HG03060 (cell line): ENCODE measurements around the gene ITPK1.

Experiments
- ATAC-seq: cut with Tn5 transposase; IDR thresholded peaks from one replicate; pipeline ENCODE4 v1.9.1; 2021; ENCODE audit warnings: low read depth, moderate number of reproducible peaks; ENCODE audit not compliant: unreplicated experiment

ITPK1 gene

DNA sequence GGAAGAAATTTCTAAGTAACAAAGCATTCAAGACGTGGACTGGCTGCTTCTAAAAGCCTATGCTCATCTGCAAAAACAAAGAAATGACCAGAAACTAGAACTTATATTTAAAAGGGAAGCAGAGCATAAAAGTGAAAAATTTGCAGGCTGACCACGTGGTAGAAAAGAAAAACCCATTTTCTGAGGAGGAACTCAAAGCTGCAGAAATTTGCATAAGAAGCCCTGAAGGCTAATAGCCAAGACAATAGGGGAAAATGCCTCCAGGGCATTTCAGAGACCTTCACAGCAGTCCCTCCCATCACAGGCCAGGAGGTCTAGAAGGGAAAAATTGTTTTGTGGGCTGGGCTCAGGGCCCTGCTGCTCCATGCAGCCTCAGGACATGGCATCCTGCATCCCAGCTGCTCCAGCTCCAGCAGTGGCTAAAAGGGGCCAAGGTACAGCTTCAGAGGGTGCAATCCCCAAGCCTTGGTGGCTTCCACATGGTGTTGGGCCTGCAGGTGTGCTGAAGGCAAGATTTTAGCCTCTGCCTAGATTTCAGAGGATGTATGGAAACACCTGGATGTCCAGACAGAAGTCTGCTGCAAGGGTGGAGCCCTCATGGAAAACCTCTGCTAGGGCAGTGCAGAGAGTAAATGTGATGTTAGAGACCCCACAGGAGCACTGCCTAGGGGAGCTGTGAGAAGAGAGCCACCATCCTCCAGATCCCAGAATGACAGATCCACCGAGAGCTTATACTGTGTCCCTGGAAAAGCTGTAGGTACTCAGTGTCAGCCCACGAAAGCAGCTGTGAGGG is 137.3 kb downstream of the ITPK1 start:
- no peak for ATAC-seq

DNA sequence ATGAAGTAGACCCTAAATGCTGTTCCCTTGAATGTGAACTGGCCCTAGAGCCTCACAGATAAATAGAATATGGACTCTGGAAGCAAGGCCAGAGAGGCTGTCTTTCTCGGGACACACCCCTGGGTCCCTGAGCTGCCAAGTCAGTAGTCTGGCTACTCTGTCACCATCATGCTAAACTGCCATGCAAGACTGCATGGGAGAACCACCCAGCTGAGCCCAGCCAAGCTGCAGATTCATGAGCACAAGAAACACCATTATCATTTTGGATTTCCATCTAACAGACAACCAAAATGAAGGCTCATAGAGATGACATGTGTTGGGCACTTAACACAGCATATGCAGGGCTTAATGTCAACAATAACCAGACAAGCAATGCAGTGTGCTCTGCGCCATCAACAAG is 139.5 kb downstream of the ITPK1 start:
- ATAC-seq: no peak

DNA sequence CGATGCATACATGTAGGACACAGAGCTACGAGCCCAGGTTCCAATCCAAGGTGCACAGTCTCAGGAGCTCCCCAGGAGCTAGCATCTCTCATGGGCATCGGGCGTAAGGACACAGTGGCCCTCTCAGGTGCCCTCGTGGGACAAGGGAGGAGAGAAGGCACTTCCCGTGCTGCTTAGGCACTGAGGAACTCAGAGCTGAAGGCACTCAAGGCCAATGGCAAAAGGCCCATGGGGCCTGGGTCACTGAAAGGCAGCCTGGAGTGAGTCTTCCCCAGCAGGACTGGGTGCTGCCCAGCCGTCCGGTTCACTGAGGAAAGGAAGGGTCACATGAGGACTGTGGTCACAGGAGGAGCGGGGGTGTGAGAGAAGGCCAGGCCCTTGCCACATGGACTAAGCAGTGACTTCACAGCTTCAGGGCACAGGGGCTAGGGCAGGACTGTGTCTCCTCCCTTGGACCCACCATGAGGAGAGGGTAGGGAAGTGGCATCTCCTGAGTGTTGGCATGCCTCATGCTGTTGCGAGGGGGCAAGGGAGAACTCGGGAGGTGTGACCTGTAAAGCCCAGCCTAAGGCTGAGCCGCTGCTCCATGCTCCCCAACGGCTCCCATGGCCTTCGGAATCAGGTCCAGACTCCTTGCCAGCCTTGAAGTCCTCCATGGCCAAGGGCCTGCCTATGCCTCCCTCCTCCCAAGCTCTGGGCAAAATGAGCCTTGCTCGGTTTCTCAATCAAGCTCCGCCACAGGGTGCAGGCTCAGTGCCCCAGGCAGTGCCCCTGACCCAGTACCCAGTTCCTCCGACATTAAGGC is 141.0 kb downstream of the ITPK1 start:
- ATAC-seq: no peak

DNA sequence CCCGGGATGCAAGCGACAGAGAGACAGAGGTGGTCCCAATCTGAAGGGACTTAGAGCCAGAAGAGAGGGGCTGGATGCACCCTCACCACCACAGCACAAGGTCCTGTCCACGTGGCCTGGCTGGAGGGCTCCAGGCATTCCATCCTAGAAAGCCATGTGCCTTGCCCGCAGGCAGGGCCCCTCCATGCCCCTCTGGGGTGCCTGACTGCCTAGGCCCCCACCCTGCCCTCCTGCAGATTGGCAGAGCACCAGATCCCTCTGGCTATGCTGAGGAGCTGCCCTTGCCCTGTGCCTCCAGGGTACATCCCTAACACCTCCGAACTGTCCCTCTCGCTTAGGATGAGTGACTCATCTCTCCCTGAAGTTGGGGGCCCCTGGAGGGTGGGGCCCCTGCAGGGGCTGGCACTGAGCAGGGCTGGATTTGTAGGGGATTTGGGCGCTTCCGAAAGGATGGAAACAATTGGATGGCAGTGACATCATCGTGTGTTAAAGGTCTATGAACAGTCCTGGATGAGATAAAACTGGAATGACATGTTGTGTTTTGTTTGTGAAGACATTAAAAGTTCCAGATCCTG is 141.8 kb downstream of the ITPK1 start:
- ATAC-seq: no peak

DNA sequence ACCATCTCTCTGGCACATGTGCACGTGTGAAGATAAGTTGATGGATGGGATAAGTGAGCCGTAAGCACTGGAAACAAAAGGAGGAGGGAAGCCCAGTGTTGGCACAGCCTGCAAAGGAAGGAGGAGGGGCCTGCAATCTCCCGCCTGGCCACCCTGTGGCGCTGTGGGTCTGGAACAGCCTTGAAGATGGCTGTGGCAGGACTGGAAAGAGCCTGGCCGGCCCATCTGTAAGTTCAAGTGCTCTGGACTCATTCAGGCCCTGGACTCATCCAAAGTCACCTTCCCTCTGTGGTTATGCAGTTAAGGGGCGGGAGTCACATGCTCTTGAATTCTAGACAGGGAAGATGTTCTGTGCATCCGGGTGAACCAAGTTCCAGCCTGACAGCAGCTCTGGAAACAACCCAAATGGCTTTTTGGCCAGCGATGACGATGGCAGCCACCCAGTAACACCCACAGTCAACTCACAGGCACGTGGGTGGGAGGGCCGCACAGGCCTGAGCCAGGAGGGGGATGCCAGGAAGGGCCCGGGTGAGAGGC is 142.4 kb downstream of the ITPK1 start:
- ATAC-seq: no peak

DNA sequence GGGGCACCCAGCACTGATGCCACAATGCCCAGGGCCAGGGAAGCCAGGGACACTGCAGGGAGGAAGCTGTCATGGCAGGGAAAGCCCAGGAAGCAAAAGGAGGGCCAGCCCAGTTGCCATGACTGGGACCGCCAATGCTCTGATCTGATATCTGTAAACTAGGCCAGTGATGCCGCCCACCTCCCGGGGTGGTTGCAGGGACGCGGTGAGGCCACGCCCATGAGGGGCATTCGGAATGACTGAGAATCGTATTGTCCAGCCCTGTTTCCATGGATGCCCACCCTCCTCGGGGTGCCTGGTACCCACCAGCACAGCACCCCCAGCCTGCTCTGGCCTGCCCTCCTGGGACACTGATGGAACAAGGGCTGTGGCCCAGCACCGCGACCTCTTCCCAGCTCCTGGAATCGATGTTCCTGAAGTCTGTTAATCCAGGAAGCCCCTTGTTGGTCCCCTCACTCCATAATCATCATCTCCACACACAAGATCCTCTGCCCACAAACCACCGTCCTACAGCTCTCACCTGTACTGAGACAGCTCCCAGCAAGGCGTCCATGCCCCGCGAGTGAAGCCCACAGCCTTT is 144.0 kb downstream of the ITPK1 start:
- ATAC-seq: no peak

DNA sequence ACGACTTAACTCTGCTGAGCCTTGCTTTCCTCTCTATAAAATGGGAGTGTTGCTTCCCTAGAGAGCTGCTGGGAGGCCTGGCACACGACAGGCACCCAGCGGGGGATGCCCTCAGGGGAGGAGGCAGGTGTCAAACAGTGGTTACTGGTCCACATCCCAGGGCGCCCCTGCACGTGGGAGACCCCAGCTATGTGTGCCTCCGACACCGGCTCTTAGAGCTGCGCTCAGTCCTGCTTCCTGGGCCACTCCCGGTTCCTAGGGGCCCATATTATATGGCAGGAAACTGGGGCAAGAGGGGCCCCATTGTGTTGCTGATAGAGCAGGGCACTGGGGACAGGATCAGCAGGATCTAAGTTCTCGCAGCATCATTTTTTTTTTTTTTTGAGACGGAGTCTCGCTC is 145.5 kb downstream of the ITPK1 start:
- no peak for ATAC-seq

DNA sequence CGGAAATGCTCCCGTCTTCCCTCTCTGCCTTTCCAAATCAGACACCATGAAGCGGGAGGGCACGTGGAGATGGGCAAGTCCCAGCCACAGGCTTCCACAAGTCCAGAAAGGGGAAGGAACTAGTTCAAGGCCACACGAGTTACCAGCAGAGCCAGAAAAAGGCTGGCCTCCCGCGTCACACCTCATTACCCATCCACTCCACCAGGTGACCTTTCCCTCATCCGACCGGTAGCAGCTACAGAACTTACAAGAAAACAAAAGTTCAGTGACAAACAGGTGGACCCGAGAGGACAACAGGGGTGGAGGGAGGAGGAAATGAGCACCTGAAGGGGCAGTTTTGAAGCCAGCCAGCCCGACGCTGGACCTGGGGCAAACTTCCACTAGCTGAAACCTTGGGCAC is 145.9 kb downstream of the ITPK1 start:
- no peak for ATAC-seq

DNA sequence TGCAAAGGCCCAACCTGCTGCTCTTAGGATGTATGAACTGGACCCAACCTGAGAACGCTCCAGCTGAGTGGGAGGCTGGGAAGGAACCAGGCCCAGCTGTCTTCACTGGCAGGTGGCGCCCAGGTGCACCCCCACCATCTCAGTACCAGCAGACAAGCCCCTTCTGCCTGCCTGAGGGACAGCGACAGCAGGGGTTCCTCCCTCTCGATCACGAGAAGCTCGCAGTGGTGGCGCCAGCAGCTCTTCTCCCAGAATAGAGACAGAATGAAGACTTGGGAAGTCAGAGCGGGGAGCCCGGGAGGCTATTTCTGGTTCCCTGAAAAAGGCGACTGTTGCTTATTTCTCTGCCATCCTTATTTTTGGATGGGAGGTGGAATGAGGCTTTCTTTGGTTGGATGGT is 146.3 kb downstream of the ITPK1 start:
- ATAC-seq: no peak

DNA sequence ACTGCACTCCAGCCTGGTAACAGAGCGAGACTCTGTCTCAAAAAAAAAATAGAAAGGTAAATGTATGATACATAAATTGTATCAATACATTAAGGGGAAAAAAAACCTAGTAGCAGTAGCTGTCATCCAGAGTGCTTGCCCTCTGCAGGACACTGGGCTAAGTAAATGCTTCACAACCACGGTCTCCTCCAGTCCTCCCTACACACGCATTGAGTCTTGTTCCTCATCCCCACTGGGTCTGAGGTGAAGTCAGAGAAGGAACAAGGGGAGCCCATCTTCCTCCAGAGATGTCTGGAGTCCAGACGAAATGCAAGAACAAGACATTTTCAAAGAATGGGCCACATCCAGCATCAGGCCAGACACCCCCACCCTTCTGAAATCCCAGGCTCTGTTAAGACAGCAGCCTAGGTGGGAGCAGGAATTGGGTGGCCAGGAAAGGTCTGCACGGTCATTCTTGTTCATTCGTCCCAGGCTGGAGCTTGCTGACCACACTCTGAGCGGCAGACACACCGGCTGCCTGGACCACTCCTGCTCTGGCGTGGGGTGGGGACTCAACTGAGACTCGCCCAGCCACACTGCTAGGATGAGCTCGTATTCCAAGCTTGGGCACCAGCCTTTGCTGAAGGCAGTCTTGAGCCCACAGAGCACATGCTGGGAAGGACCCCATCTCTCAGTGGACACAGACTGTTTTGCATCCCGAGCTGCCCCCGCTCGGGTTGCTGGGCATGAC is 147.3 kb downstream of the ITPK1 start:
- ATAC-seq: no peak

DNA sequence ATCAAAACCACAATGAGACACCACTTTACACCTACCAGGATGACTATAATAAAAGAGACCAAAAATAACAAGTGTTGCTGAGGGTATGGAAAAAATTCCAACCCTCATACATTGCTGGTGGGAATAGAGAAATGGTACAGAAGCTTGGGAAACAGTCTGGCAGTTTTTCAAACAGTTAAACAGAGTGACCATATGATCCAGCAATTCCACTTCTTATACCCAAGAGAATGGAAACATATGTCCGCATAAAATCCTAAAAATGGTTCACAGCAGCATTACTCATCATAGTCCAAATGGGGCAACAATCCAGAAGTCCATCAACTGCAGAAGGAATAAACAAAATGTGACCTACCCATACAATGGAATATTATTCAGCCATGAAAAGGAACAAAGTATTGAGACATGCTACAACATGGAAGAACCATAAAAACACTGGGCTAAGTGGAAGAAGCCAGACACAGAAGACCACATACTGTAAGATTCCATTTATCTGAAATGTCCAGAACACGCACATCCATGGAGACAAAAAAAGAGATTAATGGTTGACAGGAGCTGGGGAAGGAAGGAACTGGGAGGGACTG is 148.3 kb downstream of the ITPK1 start:
- ATAC-seq: no peak

DNA sequence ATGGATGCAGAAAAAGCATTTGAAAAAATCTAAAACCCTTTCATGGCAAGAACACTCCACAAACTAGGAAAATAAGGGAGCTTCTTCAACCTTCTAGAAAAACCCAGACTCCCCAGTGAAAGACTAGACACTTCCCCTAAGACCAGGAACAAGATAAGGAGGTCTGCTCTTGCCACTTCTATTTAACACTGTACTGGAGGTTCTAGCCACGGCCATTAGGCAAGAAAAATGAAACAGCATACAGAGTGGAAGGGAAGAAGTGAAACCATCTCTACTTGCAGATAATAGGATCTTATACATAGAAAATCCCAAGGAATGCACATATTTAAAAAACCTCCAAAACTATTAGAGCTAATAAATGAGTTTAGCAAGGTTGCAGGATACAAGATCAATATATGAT is 150.4 kb downstream of the ITPK1 start:
- no peak for ATAC-seq

DNA sequence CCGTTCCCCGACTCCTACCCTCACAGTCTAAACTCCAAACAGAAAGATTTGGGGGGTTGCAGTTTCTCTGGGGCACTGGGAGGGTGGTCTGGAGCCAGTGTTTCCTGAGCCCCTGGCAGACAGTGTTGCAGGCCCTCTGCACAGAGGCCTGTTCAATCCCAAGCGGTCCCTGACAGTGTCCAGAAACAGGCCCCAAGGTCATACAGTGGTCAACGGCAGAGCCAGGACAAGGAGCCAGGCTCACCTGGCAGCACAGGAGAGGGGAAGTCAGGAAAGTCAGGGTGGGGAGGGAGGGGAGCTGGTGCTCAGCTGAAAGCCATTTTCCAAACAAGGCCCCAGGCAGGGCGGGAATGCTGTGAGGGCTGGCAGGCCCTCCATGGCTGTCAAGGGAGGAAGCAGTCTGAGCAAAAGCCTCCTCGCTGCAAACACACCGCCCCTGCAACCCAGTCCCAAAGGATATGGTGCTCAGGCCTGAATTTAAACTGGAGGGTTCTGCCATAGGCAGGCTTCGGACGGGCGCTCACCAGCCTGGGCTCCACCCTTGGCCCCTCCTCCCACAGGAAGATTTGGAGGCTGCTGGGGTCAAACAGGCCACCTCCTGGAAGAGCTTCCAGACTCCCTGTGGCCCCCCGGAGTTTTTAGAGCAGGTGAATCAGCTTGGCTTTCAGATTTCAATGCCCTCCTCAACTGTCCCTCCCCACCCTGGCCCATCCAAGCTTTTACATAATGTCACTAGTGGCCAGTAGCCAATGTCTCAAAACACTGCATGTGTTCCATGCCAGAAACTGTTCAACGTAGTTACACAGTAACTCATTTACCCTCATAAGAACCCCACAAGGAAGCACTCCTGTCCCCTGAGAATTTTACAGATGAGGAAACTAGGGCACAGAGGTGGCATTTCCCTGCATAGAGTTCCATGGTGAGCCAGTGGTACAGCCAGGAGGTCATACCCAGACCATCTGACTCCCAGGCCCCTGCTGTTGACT is 151.3 kb downstream of the ITPK1 start:
- ATAC-seq: no peak

DNA sequence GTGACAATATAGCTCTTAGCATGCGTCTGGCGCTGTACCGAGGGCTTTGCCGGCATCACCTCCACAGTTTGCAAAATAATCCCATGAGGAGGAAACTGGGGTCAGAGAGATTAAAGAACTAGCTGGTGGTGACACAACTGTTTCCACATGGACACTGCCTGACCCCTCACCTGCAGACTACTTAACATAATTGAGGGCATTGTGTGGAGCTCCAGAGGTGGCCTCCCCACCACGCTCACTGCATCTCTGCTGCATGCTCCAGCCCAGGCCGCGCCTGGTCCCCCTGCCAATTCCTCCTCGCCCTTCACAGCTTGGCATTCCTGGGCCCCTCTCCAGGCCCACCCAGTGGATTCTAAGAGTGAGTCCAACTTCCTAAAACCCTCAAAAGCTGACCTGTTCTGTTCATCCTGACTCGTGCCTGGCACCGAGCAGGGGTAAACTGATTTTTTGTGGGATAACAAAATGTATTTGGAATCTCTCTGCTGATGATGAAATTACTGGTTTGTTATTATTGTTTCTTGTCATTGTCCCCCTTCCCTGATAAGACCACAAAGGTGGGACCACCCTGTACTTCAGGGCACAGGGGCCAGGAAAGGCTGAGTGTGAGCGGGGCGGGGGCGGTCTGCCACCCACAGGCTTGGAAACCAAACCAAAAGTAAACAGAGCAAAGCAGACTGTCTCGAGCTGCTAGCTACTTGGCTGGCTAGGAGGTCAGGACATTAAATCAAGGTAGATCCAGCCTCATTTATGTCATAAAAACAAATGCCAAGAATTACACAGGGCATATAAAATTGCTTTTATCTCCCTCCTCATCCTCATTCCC is 152.2 kb downstream of the ITPK1 start:
- no peak for ATAC-seq

DNA sequence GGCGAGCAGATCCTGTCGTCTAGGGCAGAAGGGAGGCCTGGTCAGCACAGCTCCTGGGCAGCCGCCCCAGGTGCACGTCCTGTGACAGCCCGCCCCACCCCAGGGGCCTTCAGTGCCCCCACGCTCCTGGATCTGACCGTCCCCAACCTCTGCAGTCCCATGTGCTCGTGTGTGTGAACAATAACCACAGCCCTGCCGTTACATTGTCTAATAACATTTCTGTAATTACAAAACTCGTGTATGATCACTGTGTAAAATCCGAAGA is 153.0 kb downstream of the ITPK1 start:
- ATAC-seq: no peak

DNA sequence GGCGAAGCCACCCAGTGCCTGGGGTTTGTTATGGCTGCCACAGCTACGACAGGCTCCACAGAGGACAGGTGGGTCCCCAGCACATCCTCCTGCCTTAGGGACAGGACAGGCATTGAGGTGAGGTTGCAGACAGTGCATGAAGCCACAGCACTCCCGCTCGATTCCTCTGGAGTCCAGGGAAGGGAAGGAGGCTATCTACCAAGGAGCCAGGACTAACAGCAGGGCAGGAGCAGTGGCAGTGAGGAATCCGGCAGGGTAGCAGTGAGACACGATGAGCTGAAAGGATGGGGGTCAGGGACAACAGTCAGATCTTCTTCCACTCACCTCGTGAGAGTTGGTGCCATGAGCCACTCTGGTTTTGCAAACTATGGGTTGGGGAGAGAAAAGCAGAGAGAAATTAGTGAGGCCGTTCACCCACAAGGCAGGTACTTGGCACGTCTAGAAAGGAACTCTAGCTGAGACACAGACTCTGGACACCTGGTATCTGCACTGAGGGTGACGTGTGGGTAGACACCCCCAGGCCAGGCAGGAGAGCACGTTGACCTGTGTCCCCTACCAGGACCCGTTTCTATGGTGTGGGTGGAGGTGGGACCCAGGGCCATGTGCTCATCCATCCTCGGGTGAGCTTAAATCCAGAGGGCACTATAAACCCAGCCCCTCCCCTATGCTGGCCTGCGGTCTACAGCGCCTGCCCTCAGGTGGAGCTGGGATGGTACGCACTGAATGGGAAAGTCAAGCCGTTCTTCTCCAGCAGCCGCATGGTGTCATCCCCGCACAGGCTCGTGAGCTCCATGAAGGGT is 153.5 kb downstream of the ITPK1 start:
- ATAC-seq: no peak

DNA sequence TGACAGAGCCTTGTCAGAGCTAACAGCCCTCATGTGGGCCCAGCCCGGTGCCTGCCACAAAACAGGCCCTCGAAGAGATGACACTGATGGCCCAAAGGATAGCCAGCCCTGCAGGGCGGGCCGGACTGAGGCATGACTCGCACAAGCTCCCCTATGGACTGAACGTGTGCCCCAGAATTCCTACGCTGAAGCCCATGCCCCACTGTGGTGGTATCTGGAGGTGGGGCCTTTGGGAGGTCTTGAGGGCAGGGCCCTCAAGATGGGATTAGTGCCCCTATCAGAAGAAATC is 154.2 kb downstream of the ITPK1 start:
- no peak for ATAC-seq
